Stimulated activated CD8-positive, alpha-beta memory T cell treated with anti-CD3 and anti-CD28 coated beads, Interleukin-12 subunit alpha, Interleukin-12 subunit beta, amount 100 ng/mL, for 24 hours (primary cell): ENCODE results near the gene CARF.
"Not testable (repeated sequence)": the region's sequence is repeated elsewhere in the genome, so short reads cannot be mapped to it uniquely, and the experiment has no call there.

Experiments
- DNase-seq: peaks from one replicate; pipeline ENCODE4 v3.0.0-alpha.2; 2020; ENCODE audit errors: extremely low read depth

CARF gene, protein sequence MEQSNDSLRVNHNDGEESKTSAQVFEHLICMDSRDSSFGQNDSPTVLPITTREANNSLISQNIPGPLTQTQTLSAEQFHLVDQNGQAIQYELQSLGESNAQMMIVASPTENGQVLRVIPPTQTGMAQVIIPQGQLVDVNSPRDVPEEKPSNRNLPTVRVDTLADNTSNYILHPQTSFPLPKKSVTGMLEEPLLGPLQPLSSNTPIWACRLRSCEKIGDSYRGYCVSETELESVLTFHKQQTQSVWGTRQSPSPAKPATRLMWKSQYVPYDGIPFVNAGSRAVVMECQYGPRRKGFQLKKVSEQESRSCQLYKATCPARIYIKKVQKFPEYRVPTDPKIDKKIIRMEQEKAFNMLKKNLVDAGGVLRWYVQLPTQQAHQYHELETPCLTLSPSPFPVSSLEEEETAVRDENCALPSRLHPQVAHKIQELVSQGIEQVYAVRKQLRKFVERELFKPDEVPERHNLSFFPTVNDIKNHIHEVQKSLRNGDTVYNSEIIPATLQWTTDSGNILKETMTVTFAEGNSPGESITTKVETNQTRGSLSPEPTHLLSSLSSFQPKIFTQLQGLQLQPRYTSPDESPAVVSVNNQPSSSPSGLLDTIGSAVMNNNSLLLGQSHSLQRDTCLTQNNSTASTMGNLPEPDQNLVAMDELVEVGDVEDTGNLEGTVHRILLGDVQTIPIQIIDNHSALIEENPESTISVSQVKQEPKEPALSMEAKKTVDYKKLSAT

GRCh38 chr2:202911512-202912341, at the start of gene CARF, which contains the start of gene WDR12:
Gene CARF, plus strand, starts transcription at chr2:202912275. Its CDS starts 29,628 bp downstream, at chr2:202941903.
Gene WDR12, minus strand, starts transcription at chr2:202911673. Its CDS starts 197 bp downstream, at chr2:202911476.
- DNase-seq = peak; percentile 82

DNA sequence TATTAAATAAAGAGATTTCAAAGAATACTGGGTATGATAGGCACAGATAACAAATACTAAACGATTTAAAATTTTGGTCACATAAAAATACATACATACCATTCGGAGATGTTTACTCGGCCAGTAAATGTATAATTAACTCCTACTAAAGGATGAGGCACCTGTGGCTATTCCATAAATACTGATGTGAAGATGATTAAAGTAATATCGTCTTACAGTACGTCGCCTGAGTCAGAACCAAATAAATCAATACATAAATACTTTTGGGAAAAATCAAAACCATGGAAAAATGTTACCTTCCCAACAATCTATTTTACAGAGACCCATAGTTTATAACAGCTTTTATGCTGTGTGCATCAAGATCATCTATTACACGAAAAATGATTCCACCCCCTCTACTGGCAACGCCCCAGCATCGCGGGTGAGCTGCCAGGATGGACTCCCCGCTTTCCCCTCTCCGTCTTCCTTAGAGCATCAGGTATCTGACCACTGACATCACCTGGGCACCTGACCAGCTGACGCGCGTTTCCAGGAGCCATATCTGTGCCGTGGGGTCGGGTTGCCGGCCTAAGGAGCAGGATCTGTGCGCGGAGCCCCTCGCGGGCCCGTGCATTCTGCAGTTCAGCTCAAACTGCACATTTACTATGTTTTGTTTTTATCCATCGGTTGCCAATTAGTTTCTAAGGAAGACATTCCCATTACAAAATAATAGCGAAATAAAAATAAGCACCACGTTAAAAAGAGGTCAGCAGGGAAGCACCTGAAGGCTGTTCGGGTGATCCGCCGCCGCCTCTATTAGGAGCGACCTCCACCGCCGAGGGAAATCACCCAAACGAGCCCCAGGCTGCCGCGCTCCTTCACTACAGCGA, 41.4 kb upstream of the CARF start:
- peak; percentile 27 for DNase-seq

DNA sequence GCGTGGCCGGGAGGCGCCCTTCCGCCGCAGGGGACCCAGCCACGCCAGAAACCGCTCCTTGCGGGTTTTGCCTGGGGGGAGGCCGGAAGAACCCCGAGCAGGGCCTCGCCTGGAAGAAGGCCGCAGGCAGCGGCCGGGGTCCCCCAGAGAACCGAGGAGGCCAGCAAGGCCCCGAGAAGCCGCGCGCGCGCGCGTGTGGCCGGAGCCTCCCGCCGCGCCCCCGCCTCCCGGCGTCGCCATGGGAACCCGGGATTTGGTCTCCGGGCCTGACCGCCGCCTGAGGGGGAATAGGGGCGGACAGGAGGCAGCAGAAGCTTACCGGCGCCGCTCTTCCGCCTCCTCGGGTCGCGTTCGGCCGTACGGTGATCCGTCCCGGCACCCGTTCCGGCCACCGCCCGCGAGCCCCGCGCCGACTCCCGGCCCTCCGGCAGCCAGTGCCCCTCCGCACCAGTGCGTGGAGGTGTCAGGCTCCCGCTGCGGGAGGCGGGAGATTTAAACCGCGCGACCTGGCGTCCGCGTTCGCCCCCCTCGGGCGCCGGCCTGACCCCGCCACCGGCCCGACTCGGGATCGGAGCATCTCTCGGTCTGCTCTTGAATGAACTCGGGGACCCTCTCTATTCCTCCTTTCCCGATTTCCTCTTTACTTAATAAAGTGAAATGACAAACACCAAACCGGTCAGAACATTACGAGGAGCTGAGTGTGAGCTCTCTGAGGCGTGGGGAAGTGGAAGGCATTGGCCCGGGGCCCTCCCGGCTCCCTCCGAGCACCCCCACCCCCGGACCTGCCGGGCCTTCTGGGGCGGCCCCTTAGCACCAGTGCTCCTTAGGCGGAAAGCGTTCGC, 40.6 kb upstream of the CARF start, which contains the start of gene ICA1L:
ICA1L (minus strand) TSS at position 467 of the 842 bp plus-strand sequence. CDS start 42,757 bp downstream, outside the sequence.
- peak; percentile 3 for DNase-seq

GRCh38 chr2:202877699-202878098, 34.4 kb upstream of the CARF start:
- no peak for DNase-seq

GRCh38 chr2:202881570-202881969, 30.5 kb upstream of the CARF start:
- no peak for DNase-seq

- DNase-seq = no peak
These were observed 27.9 kb upstream of the CARF start for GRCh38 chr2:202883987-202884675.

- DNase-seq = no peak
These were observed 26.9 kb upstream of the CARF start for GRCh38 chr2:202885190-202885589.

- DNase-seq = not testable (repeated sequence)
These were observed 6.6 kb upstream of the CARF start for GRCh38 chr2:202905507-202905906.

DNA sequence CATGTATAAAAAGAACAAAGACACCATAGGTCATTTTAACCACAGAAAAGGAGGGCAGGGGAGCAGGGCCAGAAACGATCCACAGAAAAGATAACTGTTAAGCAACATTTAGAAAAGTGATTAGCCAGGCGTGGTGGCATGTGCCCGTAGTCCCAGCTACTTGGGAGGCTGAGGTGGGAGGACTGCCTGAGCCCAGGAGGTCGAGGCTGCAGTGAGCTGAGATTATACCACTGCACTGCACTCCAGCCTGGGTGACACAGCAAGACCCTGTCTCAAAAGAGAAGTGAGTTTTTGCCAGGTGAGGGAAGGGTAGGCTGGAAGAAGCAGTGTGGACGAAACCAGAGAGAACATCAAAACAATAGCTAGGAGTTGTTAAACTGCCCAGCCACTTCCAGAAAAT, 3.9 kb upstream of the CARF start:
- no peak for DNase-seq

GRCh38 chr2:202909394-202910192, 2.5 kb upstream of the CARF start:
- no peak for DNase-seq

DNA sequence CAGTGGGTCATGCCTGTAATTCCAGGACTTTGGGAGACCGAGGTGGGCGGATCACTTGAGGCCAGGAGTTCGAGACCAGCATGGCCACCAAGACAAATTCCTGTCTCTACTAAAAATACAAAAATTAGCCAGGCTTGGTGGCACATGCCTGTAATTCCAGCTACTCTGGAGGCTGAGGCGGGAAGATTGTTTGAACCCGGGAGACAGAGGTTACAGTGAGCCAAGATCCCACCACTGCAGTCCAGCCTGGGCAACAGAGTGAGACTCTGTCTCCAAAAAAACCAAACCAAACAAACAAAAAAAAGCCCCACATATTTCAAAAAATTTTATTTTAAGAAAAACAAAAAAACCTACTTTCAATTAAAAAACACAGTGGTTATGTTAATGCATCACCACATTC, 1.8 kb upstream of the CARF start:
- not testable (repeated sequence) for DNase-seq

DNA sequence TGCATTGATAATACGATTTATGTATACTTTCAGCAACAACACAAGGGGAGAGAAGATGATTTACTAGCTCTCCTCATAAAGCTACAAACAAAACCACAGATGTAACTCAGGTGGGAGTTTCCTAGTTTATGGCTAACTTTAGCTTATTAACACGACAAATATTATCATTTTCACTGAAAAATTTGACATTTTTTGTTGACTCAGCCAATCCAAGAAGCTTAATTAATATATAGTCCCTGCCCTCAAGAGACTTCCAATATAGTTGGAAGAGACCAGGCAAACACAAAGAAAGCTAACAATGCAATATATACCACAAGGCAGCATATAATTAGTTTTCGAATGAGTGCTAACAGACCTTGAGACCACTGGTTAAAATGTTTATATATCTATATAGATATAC, 1.4 kb upstream of the CARF start:
- DNase-seq = no peak

GRCh38 chr2:202911203-202911511, 918 bp upstream of the CARF start:
- DNase-seq = no peak

DNA sequence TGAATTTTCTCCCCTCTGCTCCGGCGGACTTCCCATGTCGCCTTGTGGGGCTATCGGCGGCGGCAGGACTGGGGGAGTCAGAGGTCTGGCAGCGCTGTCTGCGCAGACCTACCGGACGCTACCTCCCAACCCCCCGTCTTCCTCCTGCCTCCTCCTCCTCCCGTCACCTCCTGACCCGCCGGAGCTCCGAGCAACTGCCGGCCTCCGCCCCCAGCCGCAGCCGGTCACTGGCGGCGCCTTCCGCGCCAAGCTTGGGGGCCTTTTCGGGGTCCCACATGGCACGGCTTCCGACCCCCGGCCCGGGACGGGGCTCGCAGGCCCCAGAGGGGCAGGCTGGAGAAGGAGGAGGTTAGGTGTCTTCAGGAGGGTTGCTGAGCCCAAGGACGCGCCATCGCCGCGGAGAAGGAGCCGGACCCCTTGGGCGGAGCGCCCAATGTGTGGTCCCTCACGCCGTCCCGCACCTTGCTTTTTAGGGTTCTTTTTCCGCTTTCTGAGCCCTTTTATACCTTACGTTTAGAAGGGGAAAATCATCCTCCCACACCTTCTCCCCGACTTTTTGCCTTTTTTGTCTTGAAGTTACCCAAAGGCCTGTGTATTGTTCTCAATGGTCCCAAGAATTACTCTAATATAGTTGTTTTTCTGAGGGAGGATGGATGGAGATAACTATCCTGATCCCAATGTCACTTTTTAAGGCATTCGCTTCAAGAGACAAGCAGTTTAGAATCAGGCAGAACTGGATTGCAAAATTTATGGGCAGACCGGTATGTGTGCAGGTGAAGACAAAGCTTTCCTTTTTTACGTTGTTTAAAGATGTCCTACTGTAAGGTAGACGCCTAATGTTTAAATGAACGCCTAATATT, 497 bp downstream of the CARF start:
- not testable (repeated sequence) for DNase-seq

DNA sequence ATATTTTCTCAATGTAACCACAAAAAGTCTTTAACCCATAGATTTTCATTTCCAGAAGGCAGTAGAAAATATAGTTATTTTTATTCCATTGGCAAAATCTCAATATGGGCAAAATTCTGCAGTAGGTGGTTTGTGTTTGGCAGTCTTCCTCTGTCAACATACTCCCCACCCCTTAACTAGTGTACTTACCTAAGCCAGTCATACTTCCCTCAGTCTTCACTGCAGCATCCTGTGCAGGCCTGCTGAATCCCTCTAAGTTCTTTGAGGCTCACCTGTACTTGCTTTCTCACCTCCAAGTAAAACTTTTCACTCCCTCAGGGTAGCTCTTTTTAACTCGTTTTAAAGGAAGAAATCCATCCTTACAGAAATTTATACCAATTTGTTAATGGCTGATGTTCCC, 6.8 kb downstream of the CARF start:
- no peak for DNase-seq

GRCh38 chr2:202932425-202933138, 20.5 kb downstream of the CARF start:
- no peak for DNase-seq

- DNase-seq = no peak
These were observed 21.1 kb downstream of the CARF start for GRCh38 chr2:202933139-202933510.
